ENCODE results near the gene VSIG4.

The VSIG4 gene

GRCh38 chrX:66051980-66052379, 12.1 kb upstream of the VSIG4 start:
- no peak overlapping the region for H3K4me3 ChIP-seq (ENCODE audit: low read length in 2 of 2)
- H3K9me3 ChIP-seq (replicated peaks in 1 of 2; ENCODE audit: control insufficient read depth in 2 of 2, insufficient read depth in 1 of 2, low read depth in 1 of 2, low read length in 2 of 2), result no peaks in the 10 kb centered on the region
- H3K27ac ChIP-seq (replicated peaks; ENCODE audit: low read length), result no peak overlapping the region
- no peak overlapping the region for H2BK120ac ChIP-seq (ENCODE audit: low read depth, low read length)
- H2BK5ac ChIP-seq (ENCODE audit: low read length), result no peak overlapping the region
- WGBS, 2 donors (ENCODE audit: extremely low coverage in 2 of 2, insufficient read length in 2 of 2, insufficient replicate concordance in 1 of 2), result no CpG with 5 or more reads among the region's 3 CpGs
- H3K36me3 ChIP-seq (replicated peaks in 1 of 2; ENCODE audit: control insufficient read depth in 2 of 2, insufficient read depth in 2 of 2, low read length in 2 of 2), result no peaks in the 10 kb centered on the region
- H3K23ac ChIP-seq (ENCODE audit: low read depth, low read length, poor library complexity), result no peak overlapping the region
- H4K91ac ChIP-seq (ENCODE audit: low read depth, low read length, poor library complexity), result no peak overlapping the region
- DNase-seq (ENCODE audit: low spot score), result no peak
- no peak overlapping the region for H3K4ac ChIP-seq (ENCODE audit: low read length)
- no peak overlapping the region for H2BK15ac ChIP-seq (ENCODE audit: low read length)
- H2BK12ac ChIP-seq (ENCODE audit: low read length), result no peak overlapping the region
- no peaks in the 10 kb centered on the region for H3K4me1 ChIP-seq (ENCODE audit: control insufficient read depth in 2 of 2, insufficient read depth in 1 of 2, low read depth in 1 of 2, low read length in 2 of 2)
- H2AFZ ChIP-seq (ENCODE audit: low read length), result no peak overlapping the region
- H3K14ac ChIP-seq (ENCODE audit: low read length), result no peak overlapping the region
- H3K9ac ChIP-seq (ENCODE audit: low read depth, low read length, poor library complexity), result no peak overlapping the region
- no peak overlapping the region for H4K8ac ChIP-seq (ENCODE audit: low read depth, low read length)
- H3K79me1 ChIP-seq (ENCODE audit: low read depth, low read length), result no peaks in the 10 kb centered on the region
- H3K18ac ChIP-seq (ENCODE audit: low read length), result no peak overlapping the region
- H2AK5ac ChIP-seq (ENCODE audit: low read depth, low read length), result no peak overlapping the region
- no peaks in the 10 kb centered on the region for H3K27me3 ChIP-seq (ENCODE audit: control insufficient read depth in 3 of 3, insufficient read depth in 3 of 3, low read depth in 1 of 3, low read length in 3 of 3)
- H3K4me2 ChIP-seq (ENCODE audit: insufficient read depth, low read length, poor library complexity, severe bottlenecking), result no peak overlapping the region

- Histone ChIP-seq H3K18ac (ENCODE audit: low read length) (no peak overlapping the region), H3K4me1 (ENCODE audit: control insufficient read depth in 2 of 2, insufficient read depth in 1 of 2, low read depth in 1 of 2, low read length in 2 of 2) (no peaks in the 10 kb centered on the region), H3K27ac (replicated peaks; ENCODE audit: low read length) (no peak overlapping the region), H2BK15ac (ENCODE audit: low read length) (no peak overlapping the region), H3K9me3 (replicated peaks in 1 of 2; ENCODE audit: control insufficient read depth in 2 of 2, insufficient read depth in 1 of 2, low read depth in 1 of 2, low read length in 2 of 2) (no peaks in the 10 kb centered on the region), H3K36me3 (replicated peaks in 1 of 2; ENCODE audit: control insufficient read depth in 2 of 2, insufficient read depth in 2 of 2, low read length in 2 of 2) (no peaks in the 10 kb centered on the region), H3K4me2 (ENCODE audit: insufficient read depth, low read length, poor library complexity, severe bottlenecking) (no peak overlapping the region), H3K4me3 (ENCODE audit: low read length in 2 of 2) (no peak overlapping the region), H2AK5ac (ENCODE audit: low read depth, low read length) (no peak overlapping the region), H3K23ac (ENCODE audit: low read depth, low read length, poor library complexity) (no peak overlapping the region), H2BK12ac (ENCODE audit: low read length) (no peak overlapping the region), H3K9ac (ENCODE audit: low read depth, low read length, poor library complexity) (no peak overlapping the region), H2BK5ac (ENCODE audit: low read length) (no peak overlapping the region), H4K91ac (ENCODE audit: low read depth, low read length, poor library complexity) (no peak overlapping the region), H2BK120ac (ENCODE audit: low read depth, low read length) (no peak overlapping the region), H2AFZ (ENCODE audit: low read length) (no peak overlapping the region), H3K27me3 (ENCODE audit: control insufficient read depth in 3 of 3, insufficient read depth in 3 of 3, low read depth in 1 of 3, low read length in 3 of 3) (no peaks in the 10 kb centered on the region), H4K8ac (ENCODE audit: low read depth, low read length) (no peak overlapping the region), H3K4ac (ENCODE audit: low read length) (no peak overlapping the region), H3K79me1 (ENCODE audit: low read depth, low read length) (no peaks in the 10 kb centered on the region), H3K14ac (ENCODE audit: low read length) (no peak overlapping the region)
- no CpG with 5 or more reads among the region's 1 CpG for WGBS, 2 donors (ENCODE audit: extremely low coverage in 2 of 2, insufficient read length in 2 of 2, insufficient replicate concordance in 1 of 2)
- DNase-seq (ENCODE audit: low spot score), result no peak
Observed at GRCh38 chrX:66050140-66050569, 10.3 kb upstream of the VSIG4 start.

- Histone ChIP-seq H4K91ac (ENCODE audit: low read depth, low read length, poor library complexity) (no peak overlapping the region), H2BK12ac (ENCODE audit: low read length) (no peak overlapping the region), H2AK5ac (ENCODE audit: low read depth, low read length) (no peak overlapping the region), H3K4me3 (ENCODE audit: low read length in 2 of 2) (no peak overlapping the region), H3K27ac (replicated peaks; ENCODE audit: low read length) (no peak overlapping the region), H3K18ac (ENCODE audit: low read length) (no peak overlapping the region), H2BK5ac (ENCODE audit: low read length) (no peak overlapping the region), H3K23ac (ENCODE audit: low read depth, low read length, poor library complexity) (no peak overlapping the region), H3K14ac (ENCODE audit: low read length) (no peak overlapping the region), H3K9me3 (replicated peaks in 1 of 2; ENCODE audit: control insufficient read depth in 2 of 2, insufficient read depth in 1 of 2, low read depth in 1 of 2, low read length in 2 of 2) (no peaks in the 10 kb centered on the region), H3K9ac (ENCODE audit: low read depth, low read length, poor library complexity) (no peak overlapping the region), H4K8ac (ENCODE audit: low read depth, low read length) (no peak overlapping the region), H3K79me1 (ENCODE audit: low read depth, low read length) (no peaks in the 10 kb centered on the region), H3K4me2 (ENCODE audit: insufficient read depth, low read length, poor library complexity, severe bottlenecking) (no peak overlapping the region), H3K36me3 (replicated peaks in 1 of 2; ENCODE audit: control insufficient read depth in 2 of 2, insufficient read depth in 2 of 2, low read length in 2 of 2) (no peaks in the 10 kb centered on the region), H2AFZ (ENCODE audit: low read length) (no peak overlapping the region), H3K4me1 (ENCODE audit: control insufficient read depth in 2 of 2, insufficient read depth in 1 of 2, low read depth in 1 of 2, low read length in 2 of 2) (no peaks in the 10 kb centered on the region), H3K4ac (ENCODE audit: low read length) (no peak overlapping the region), H3K27me3 (ENCODE audit: control insufficient read depth in 3 of 3, insufficient read depth in 3 of 3, low read depth in 1 of 3, low read length in 3 of 3) (no peaks in the 10 kb centered on the region), H2BK120ac (ENCODE audit: low read depth, low read length) (no peak overlapping the region), H2BK15ac (ENCODE audit: low read length) (no peak overlapping the region)
- WGBS, 2 donors (ENCODE audit: extremely low coverage in 2 of 2, insufficient read length in 2 of 2, insufficient replicate concordance in 1 of 2), result no CpG with 5 or more reads among the region's 2 CpGs
- DNase-seq (ENCODE audit: low spot score), result no peak
Observed at GRCh38 chrX:66049056-66049455, 9.2 kb upstream of the VSIG4 start.

- H2BK12ac ChIP-seq (ENCODE audit: low read length), result no peak overlapping the region
- no peak for DNase-seq (ENCODE audit: low spot score)
- H2BK5ac ChIP-seq (ENCODE audit: low read length), result no peak overlapping the region
- no peak overlapping the region for H3K18ac ChIP-seq (ENCODE audit: low read length)
- H3K9ac ChIP-seq (ENCODE audit: low read depth, low read length, poor library complexity), result no peak overlapping the region
- H3K4ac ChIP-seq (ENCODE audit: low read length), result no peak overlapping the region
- H3K4me2 ChIP-seq (ENCODE audit: insufficient read depth, low read length, poor library complexity, severe bottlenecking), result no peak overlapping the region
- H3K36me3 ChIP-seq (replicated peaks in 1 of 2; ENCODE audit: control insufficient read depth in 2 of 2, insufficient read depth in 2 of 2, low read length in 2 of 2), result no peaks in the 10 kb centered on the region
- H3K4me3 ChIP-seq (ENCODE audit: low read length in 2 of 2), result no peak overlapping the region
- no peak overlapping the region for H4K91ac ChIP-seq (ENCODE audit: low read depth, low read length, poor library complexity)
- no peaks in the 10 kb centered on the region for H3K4me1 ChIP-seq (ENCODE audit: control insufficient read depth in 2 of 2, insufficient read depth in 1 of 2, low read depth in 1 of 2, low read length in 2 of 2)
- no peak overlapping the region for H2BK15ac ChIP-seq (ENCODE audit: low read length)
- H3K27me3 ChIP-seq (ENCODE audit: control insufficient read depth in 3 of 3, insufficient read depth in 3 of 3, low read depth in 1 of 3, low read length in 3 of 3), result no peaks in the 10 kb centered on the region
- H2BK120ac ChIP-seq (ENCODE audit: low read depth, low read length), result no peak overlapping the region
- H4K8ac ChIP-seq (ENCODE audit: low read depth, low read length), result no peak overlapping the region
- no CpG with 5 or more reads among the region's 2 CpGs for WGBS, 2 donors (ENCODE audit: extremely low coverage in 2 of 2, insufficient read length in 2 of 2, insufficient replicate concordance in 1 of 2)
- H3K79me1 ChIP-seq (ENCODE audit: low read depth, low read length), result no peaks in the 10 kb centered on the region
- H3K9me3 ChIP-seq (replicated peaks in 1 of 2; ENCODE audit: control insufficient read depth in 2 of 2, insufficient read depth in 1 of 2, low read depth in 1 of 2, low read length in 2 of 2), result no peaks in the 10 kb centered on the region
- H3K27ac ChIP-seq (replicated peaks; ENCODE audit: low read length), result no peak overlapping the region
- no peak overlapping the region for H3K14ac ChIP-seq (ENCODE audit: low read length)
- no peak overlapping the region for H2AFZ ChIP-seq (ENCODE audit: low read length)
- H2AK5ac ChIP-seq (ENCODE audit: low read depth, low read length), result no peak overlapping the region
- H3K23ac ChIP-seq (ENCODE audit: low read depth, low read length, poor library complexity), result no peak overlapping the region
Observed at GRCh38 chrX:66046612-66047235, 6.8 kb upstream of the VSIG4 start.

All from neuronal stem cell (in vitro differentiated cells).